C4-2B (cell line): ENCODE measurements around the gene SLC17A5.

Experiments used
- CTCF ChIP-seq: fragments of 450-650 bp; conservative IDR thresholded peaks from 2 replicates; pipeline ENCODE4 v1.5.1; 2017; ENCODE audit warnings: mild to moderate bottlenecking
- ZFX ChIP-seq: fragments of 450-650 bp; IDR thresholded peaks from 2 replicates; pipeline ENCODE4 v1.6.1; 2017

GRCh38 chr6:73669005-73669404 is 15.2 kb upstream of the SLC17A5 start:
- TF ChIP-seq CTCF (no peak), ZFX (no peak)
